ENCODE results near the gene CRTC1.
A peak's percentile ranks its signal among the peaks of the same experiment; 100 is the strongest.
"Not testable (repeated sequence)": the region's sequence is repeated elsewhere in the genome, so short reads cannot be mapped to it uniquely, and the experiment has no call there.

The CRTC1 gene

DNA sequence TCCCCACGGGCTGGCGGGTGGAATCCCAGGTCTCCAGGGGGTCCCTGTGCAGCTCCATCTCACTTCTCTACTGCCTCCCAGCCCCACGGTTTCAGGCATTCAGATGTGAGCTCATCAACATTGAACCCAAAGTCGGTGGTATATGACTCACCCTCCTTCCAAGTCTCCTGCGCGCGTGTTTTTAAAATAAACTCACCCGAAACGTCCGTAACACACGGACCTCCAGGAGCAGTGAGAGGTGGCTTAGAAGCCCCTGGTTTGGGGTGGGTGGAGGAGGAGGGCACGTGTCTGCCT, 14.0 kb upstream of the CRTC1 start:
- no peak for DNase-seq (ENCODE audit: low spot score)

DNA sequence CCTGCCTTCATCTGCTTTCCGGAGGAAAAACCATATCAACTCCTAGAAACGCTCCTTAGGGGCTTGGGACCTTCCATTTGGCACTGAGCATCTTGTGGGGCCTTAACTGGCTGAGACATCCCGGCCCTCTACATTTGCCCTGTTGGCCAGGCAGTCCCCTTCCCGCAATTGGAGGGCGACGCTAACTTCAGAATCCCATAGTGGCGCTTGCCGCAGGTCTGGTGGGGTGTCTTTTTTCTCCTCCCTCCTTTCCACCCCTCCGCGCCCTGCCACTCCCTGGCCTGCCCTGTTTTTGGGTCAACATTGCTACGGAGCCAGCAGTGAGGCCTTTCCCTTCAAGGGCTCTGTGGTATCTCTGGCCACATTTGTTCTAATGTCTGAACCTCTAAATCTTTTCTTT, 13.6 kb upstream of the CRTC1 start:
- no peak for DNase-seq (ENCODE audit: low spot score)

DNA sequence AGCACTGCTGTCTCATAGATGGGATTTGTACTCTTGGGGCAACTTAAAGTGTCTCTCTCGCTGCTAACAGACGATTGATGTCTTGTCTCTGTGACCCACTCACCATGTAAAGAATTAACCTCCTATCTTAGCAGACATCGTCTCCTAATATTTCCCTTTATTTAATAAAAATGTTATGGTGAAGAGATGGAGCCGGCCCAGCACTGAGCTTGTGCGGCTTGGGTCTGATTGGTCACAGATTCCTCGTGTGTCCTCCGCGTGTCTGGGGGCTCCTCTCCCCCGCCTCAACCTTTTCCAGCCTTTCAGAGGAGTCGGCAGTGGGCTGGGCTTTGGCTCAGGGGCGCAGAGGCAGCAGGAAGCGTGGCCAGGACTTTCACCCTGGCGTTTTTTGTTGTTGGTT, 13.2 kb upstream of the CRTC1 start:
- DNase-seq (ENCODE audit: low spot score), result no peak

DNA sequence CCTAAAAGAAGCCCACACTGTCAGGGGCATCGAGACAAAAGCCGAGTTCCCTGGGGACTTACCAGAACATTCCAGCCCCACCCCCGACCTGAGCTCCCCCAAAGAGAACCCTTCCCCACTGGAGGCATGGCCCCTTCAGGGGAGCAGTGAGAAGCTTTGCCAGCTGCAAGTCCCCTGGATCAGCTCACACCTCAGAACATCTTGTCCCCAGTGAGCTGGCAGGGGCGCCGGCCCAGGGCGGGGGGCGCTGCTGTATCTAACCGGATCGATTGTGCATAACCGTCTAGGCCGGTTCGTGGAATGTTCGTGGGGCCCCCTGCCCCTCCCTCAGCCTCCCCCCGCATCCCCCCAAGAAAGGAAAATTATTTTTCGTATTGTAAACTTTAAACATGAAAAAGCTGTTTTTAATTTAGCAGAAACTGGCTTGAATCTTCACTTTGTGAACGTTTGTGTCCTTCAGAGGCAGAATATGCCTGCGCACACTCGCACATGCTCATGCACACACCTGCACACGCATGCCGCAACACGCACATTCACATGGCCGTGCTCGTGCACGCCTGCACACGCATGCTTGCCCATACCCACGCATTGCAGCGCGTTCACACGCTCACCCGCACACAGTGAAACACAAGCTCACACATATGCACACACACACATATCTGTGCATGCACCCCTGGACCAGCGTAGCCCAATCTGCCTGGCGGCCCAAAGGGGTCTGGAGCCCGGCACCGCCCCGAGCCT, 12.0 kb upstream of the CRTC1 start:
- DNase-seq (ENCODE audit: low spot score), result no peak

GRCh38 chr19:18672044-18672451, 11.4 kb upstream of the CRTC1 start:
- DNase-seq (ENCODE audit: low spot score), result no peak

- DNase-seq (ENCODE audit: low spot score), result no peak
These were observed 10.7 kb upstream of the CRTC1 start for GRCh38 chr19:18672606-18673337.

DNA sequence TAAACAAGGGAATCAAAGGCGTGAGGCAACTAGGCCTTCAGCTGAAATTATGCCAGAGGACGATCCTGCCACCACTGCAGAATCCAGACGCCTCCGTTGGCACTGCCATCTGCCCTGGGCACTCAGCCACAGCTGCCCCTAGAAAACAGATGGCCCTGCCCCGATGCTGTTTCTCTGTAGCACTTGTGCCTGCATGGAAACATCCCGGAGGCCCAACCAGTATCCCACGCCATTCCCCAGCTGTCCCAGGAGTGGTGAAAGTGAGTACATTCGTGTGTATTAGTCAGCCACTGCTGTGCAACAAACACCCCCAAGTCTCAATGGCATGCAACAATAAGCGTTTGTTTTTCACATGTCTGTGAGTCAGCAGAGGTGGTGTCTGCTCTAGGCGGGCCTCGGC, 8.9 kb upstream of the CRTC1 start:
- no peak for DNase-seq (ENCODE audit: low spot score)

DNA sequence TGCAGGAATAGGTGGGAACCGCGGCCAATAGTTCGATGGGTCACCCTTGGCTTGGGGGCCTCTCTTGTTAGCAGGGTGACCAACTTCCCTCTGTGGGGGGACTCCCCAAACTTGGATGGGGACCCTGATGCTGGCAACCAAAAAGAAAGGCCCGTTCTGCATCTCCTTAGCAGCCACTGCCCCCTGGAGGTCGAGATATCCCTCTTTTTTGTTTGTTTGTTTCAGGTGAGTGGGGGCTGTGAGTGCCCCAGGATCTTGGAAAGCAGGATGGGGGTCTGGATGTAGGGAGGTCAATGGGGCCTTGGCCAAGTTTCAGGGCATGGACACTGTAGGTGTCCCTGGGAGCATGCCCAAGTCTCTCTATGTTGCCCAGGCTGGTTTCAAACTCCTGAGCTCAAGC, 7.7 kb upstream of the CRTC1 start:
- DNase-seq (ENCODE audit: low spot score), result peak; percentile 62

DNA sequence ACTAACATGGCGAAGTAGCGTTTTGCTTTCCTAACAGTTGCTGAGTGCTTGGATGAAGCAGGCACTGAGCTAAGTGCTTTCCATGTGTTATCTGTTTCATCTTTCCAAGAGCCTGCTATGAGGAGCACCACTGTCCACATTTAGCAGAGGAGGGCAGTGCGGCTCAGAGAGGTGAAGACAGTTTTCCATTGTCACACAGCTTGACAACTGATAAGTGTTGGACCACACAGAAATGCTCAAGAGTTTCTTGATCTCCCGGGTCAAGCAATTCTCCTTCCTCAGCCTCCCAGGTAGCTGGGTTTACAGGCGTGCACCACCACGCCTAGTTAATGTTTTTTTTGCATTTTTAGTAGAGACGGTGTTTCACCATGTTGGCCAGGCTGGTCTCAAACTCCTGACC, 6.8 kb upstream of the CRTC1 start:
- DNase-seq (ENCODE audit: low spot score), result no peak

DNA sequence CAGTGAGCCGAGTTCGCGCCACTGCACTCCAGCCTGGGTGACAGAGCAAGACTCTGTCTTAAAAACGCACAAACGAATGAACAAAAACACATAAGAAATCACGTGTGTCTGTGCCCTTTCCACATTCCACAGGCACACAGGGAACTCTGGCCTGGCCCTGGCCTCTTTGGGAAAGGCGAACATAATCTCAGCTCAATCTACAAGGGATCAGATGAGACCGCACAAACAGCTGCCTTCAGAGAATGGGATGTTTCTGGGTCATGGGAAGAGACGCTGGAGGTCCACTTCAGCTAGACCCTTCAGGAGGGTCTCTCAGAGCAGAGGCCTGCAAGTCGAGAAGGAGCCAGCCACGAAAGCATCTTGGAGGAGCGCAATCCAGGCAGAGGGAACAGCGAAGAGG, 6.3 kb upstream of the CRTC1 start:
- DNase-seq (ENCODE audit: low spot score), result no peak

- DNase-seq (ENCODE audit: low spot score), result not testable (repeated sequence)
These were observed 3.3 kb upstream of the CRTC1 start for GRCh38 chr19:18680148-18680547.

DNA sequence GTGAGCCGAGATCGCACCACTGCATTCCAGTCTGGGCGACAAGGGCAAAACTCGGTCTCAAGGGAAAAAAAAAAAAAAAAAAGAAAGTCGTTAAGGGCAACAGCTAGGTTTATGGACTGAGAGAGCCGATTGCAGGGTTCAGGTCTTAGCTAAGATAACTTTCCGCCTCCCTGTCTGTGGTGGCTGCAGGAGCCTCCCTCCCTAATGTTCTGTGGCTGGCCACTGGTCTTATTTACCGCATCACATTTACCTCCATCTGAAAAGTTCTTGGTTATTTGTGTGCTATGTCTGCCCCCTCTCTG, 722 bp upstream of the CRTC1 start:
- DNase-seq (ENCODE audit: low spot score), result peak; percentile 4

DNA sequence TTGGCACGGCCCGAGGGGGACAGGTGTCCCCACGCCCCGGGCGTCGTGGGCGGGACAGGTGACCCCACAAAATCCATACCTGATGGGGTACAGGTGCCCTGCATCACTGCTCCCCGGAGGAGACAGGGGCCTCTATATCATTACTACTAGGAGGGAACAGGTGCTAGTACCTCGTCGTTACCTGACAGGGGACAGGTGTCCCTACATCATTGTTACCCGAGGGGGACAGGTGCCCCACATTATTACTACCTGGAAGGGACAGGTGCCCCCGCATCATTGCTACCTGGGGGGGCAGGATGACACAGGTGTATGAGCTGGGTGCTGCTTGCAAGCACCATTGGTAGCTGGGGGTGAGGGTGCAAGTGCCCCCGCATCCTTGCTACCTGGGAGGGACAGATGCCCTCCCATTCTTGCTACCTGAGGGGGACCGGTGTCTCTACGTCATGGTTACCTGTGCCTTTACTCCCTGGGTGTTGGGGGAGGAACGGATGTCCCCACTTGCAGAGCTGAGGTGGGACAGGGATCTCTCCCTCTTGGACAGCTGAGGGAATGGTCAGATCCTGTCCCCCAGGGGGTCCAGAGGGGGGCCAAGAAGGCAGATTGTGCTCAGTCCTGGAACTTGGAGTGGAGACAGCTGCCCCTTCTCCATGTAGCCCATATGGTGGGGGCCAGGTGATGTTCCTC, 620 bp downstream of the CRTC1 start:
- no peak for DNase-seq (ENCODE audit: low spot score)

DNA sequence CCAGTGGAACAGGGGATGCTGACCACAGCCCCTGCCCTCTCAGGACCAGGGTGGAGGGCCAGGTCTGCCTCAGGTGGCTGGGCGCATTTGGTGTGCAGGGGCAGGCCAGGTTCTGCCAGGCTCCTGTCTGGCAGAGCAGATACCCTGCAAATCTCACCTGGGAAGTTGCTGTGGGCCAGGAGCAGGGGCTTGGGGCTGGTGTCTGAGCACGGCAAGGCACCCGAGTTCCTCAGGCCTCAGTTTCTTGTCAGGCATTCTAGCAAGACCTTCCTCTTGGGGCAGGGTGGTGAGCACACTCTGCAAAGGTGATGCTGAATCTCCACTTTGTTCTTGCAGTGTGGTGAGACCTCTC, 1.1 kb downstream of the CRTC1 start:
- DNase-seq (ENCODE audit: low spot score), result no peak

DNA sequence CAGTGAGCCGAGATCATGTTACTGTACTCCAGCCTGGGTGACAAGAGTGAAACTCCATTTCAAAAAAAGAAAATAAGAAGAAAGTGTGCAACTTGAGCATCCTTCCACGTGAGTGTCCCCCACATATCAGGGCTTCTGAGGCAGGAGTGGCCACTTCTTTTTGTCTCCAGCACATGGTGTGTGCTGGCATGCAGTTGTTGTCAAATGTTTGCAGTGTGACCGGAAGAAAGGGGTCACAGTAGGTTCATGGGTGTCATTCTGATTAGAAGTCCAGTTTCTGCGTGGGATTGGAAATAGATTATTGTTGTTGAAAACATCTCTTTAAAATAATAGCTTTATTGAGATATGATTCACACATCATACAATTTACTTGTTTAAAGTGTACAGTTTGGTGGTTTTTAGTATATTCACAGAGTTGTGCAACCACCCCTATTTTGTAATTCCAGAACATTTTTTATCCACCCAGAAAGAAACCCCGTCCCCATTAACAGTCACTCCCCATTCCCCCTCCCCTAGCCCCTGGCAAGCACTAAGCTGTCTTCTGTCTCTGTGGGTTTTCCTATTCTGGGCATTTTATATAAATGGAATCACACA, 2.2 kb downstream of the CRTC1 start:
- DNase-seq (ENCODE audit: low spot score), result no peak

DNA sequence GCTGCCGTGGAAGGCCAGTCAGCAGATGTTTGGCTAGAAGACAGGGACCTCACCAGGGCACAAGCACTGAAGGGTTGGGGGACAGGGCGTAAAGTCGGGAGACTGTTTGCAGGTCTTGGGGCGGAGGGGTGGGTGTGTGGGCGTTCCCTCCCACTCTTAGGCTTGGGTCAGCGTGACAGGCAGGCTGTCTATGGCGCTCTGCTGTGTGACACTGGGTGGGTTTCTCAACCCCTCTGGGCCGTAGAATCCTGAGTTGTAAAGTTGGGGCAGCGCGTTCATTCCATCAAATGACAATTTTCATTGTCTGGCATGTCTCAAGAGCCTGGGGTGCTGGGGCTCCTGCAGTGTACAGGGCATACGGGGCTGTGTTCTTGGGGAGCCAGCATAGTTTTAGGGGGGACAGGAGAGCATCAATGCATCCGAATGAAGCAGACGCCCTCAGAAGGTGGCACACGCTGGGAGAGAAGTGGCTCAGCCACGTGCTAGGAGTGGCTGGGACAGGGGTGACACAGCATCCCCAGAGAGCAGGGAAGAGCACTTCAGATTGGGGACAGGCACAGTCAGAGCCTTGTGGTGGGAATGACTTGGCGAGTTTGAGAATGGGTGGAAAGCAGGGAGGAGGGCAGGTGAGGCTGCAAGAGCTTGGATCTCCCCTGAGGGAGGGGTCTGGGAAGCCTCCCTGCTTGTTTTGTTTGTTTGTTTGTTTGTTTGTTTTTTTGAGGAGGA, 4.4 kb downstream of the CRTC1 start:
- no peak for DNase-seq (ENCODE audit: low spot score)

DNA sequence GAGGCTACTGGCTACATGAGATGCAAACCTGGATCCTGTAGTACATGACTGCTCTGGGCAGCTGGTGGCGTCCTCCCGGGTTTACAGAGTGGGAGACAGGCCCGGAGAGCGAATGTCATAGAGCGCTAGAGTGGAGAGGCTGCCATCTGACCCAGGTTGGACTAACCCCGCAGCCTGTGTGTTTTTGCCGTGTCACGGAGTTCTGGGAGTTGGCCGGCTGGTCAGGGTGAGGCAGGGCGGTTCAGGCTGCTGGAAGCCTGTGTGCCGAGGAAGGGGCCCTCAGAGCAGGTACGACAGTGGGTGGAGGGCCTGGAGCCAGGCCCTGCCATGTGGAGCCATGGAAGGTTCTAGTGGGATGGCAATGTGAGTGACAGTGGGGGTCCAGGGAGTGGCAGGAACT, 12.5 kb downstream of the CRTC1 start:
- peak; percentile 8 for DNase-seq (ENCODE audit: low spot score)

DNA sequence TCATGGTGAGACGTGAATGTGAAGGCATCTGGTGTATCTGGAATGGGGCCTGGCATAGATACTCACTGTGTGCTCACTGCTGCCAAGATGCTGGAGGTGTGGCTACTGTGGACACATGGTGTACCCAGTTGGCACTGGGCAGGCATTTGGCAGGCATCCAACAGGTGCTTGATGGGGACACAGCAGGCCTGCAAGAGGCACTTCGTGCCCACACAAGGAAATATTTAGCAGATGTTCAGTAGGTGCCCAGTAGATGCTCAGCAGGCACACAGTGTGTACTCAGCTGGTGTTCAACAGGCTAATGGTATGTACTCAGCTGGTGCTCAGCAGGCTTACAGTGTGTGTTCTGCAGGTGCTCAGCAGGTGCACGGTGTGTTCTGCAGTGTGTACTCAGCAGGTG, 14.2 kb downstream of the CRTC1 start:
- peak; percentile 4 for DNase-seq (ENCODE audit: low spot score)

- DNase-seq (ENCODE audit: low spot score), result peak; percentile 28
These were observed 15.1 kb downstream of the CRTC1 start for GRCh38 chr19:18698321-18699167.

DNA sequence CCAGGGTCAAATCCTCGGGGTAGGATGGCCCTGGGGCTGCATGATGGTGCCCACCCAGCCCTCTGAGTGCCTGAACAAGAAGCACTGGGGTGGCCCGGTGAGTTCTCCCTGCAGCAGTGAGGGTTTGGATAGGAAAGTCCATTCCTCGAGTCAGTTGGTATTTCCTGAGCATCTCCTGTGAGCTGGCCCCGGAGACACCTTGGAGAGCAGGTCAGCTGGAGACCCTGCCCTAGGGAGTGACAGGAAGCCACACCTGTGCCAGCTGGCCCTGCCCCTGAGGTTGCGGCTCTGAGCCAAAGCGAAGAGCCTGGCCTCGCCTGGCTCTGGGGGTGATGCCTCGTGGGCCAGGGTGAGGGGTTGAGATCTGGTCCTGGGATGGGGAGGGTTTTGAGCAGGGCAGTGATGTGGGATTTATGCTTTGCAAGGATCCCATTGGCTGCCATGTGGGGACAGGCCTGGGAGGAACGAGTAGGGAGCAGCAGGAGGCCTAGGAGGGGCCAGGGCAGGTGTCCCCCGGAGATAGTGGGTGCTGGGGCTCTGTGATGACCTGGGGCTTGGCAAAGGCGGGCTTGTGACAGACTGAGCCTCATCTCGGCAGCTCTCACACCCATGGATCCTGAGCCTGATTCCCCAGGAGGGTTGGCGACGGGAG, 16.0 kb downstream of the CRTC1 start:
- DNase-seq (ENCODE audit: low spot score), result peak; percentile 39

Measured in iPS-NIHi11 (cell line).